HG02763 (cell line): ENCODE results near the gene CTDSPL.

Source experiments
- ATAC-seq: cut with Tn5 transposase; IDR thresholded peaks from one replicate; pipeline ENCODE4 v1.9.1; 2021; ENCODE audit warnings: mild to moderate bottlenecking, moderate library complexity; ENCODE audit not compliant: unreplicated experiment

Gene CTDSPL

DNA sequence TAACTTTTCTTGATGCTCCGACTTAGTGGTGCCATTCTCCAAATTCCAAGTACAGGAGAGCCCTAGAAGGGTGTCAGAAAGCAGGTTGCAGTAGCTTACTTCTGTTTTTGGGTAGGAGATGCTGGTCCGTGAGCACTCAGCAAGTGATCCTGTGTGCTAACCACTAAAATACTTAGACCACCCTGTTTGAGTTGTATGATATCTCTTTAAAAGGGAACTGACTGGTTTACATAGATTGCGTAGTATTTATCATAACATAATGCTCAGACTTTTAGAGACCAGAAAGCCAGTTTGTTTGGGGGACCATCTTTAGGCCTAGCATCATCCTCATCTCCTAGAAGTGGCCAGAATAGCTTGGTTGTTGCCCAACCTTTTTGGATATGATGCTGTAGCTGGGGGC lies 26.7 kb downstream of the CTDSPL start:
- ATAC-seq, result no peak

GRCh38 chr3:37890522-37890921 lies 28.8 kb downstream of the CTDSPL start:
- ATAC-seq, result no peak

DNA sequence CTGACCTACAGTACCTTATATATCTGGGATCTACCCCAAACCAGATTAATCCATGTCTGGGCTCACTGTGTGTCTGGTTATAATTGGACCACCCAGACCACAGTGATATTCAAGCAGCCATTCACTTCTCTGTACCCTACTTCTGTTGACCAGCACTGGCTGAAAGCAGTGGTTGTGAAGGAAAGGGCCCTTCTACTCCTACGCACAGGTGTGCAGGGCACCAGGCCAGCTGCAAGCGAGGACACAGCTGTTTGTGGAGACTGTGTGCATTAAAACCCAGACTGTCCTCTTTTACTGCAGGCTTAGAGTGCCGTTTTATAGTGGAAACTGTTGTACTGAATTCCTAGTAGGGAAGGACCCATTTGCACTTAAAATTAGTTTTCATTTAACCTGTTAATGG lies 29.5 kb downstream of the CTDSPL start:
- ATAC-seq, result no peak

DNA sequence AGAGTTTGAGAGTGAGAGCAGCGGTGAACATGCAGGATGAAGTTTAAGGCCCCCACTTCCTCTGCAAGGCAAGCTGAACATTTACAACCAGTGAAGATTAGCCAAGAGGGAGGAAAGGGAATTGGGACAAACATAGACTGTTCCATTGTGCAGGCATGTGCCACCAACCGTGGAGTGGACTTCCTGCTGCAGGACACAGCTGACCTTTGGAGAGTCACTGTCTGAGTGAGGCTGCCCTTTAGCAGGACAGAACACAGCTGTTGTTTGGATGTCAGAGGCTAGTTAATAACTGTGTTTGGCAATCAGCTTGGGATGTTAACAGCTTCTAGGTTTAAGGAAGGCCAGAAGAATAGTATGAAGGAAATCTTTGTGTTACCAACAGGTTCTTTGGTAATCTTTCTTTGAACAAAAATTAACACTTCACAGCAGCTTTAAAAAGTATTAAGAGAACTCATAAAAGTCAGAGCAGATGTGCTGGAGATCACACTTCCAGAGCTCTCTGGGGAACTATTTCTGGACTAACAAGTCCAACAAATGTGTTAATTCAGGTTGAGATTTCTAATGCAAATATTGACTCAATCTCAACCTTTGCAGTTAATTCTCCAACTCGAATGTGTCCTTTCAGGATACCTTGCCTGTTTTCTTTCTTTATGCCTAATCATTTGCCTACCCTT lies 31.4 kb downstream of the CTDSPL start:
- ATAC-seq, result no peak

DNA sequence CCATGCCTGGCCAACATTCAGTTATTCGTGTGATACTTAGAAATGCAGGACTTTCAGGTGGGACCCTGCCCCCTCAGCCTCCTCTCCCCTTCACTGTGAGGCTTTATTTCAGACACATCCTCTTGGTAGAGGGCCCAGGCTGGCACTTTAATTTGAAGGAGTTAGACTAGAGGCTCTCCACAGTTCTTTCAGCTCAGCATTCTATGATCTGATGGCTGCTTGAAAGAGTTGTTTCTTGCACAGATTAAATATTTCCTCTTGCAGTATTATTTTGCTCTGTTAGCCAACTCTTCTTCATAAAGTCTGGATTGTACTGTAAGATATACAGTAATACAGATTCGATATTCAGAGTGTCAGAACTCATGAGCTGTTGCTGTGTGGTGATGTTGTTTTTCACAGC lies 35.1 kb downstream of the CTDSPL start:
- ATAC-seq, result no peak

GRCh38 chr3:37897763-37898162 lies 36.1 kb downstream of the CTDSPL start:
- ATAC-seq, result no peak

- no peak for ATAC-seq
Observed at GRCh38 chr3:37898424-37898823, 36.7 kb downstream of the CTDSPL start.

- no peak for ATAC-seq
Observed at GRCh38 chr3:37899101-37899707, 37.5 kb downstream of the CTDSPL start.

GRCh38 chr3:37899711-37900306 lies 38.1 kb downstream of the CTDSPL start:
- ATAC-seq, result no peak

DNA sequence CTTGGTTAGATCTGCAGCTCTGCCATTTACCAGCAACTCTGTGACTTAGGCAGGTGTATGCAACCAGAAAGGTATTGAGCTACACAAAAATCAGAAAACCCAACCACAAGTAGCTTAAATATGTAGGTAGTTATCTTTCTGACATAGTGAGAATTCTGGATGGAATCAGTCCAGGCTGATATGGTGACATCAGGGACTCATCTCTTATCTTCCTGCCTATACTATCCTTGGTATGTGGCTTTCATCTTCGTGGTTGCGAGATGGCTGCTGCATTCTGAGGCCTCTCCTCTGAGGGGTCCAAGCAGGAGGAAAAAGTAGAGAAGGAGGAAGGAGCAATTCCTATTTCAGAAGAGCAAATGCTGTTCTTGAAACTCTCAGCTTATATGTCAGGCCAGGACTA lies 40.0 kb downstream of the CTDSPL start:
- no peak for ATAC-seq

DNA sequence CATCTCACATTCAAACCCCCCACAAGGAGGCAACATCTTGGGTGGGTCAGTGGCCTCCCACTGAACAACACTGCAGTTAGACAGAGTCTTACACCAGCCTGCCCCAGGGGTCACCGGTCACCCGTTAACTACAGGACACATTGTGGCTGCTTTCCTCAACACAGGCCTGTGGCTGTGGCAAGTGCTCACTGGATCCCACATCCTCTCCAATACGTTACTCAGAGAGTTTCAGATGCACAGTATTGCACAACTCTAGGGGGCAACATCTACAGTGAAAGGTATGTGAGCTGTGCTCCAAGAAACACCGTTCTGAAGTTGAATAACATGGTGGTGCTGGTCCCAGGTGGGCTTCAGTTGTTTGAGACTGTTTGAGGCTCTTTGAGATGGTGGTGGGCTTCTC lies 41.0 kb downstream of the CTDSPL start:
- ATAC-seq, result no peak

DNA sequence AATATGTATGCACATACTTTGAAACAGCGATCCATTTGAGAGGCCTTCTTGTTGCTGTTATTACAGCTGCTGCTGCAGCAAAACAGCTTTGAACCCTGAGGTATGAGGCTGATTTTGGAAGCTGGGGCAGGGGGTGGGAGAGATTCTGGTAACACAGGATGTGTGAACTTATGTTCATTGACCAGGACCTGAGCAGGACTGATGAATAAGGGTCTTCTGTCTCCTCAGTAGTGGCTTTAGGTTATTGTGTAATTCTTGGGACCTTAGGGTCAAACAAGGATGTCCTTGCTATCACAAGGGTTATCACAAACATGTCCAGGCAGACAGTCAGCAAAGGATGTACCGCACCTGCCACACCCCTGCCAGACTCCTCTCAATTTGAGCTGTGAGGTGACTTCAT lies 41.6 kb downstream of the CTDSPL start:
- ATAC-seq, result no peak

GRCh38 chr3:37903734-37904133 lies 42.1 kb downstream of the CTDSPL start:
- no peak for ATAC-seq

DNA sequence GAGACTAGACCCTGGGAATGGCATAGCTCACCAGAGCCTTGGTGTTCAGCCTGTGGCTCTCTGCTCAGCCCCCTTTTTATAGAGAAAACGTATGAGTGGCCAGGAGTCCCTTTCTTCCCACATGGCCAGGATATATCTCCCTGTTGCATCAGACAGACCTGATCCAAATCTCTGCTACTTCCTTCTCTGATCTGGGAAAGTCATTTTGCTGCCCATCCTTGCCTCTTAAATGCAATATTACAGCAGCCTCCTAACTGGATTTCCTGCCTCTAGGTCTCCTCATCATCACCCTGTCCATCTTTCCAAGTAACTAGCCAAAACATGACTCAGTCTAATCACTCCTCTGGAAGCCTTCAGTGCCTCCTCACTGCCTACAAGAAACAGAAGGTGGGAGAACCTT lies 42.9 kb downstream of the CTDSPL start:
- ATAC-seq, result no peak

- ATAC-seq, result no peak
Observed at GRCh38 chr3:37905346-37905745, 43.7 kb downstream of the CTDSPL start.

DNA sequence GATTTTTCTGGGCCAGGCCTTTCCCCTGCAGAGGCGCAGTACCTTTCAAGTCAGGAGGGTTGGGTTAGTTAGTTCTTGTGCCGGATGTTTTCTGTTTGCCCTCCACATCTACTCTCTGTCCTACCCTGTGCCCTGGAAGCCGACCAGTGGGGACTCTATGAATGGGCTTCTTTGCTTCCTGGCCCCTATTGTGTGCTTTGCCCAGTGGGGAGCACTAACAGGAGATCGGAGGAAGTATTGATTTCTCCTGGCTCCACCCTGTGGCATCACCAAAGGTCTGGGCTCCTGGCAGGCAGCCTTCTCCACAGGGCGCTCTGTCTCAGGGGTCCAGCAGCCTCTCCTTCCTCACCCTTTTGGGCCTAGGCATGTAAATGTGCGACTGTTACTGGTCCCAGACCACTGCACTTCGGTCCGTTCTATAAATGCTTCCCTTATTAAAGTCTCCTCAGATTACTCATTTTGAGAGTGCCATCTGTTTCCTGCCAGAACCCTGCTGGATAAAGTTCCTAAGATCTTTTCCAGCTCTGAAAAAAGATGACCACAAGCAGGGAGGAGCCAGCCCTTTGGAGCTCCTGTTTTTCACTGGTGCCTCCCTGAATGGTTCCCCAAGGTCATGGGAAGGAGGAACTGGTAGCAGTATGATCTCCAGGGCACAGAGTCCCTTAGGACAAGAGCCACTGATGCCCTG lies 44.5 kb downstream of the CTDSPL start:
- no peak for ATAC-seq

- ATAC-seq, result no peak
Observed at GRCh38 chr3:37906734-37907282, 45.1 kb downstream of the CTDSPL start.

DNA sequence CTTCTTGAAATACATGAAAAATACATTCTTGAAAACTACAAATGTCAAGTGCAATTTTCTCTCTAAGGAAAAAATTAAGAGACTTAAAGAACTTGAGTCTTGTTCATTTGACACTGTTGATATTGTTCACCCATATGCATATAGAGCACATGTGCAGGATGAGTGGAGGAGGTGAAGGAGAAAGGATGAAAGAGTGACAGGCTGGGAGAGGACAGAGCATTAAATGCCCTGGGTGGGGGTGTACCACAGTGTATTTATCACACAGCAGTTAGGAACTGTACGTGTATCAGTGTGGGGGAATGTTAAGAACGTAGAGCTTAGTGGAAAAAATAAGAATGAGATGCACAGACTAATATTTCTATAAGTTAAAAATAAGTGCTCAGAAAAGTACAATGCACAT lies 45.7 kb downstream of the CTDSPL start:
- no peak for ATAC-seq

- ATAC-seq, result peak; percentile 94
Observed at GRCh38 chr3:37907906-37908305, 46.2 kb downstream of the CTDSPL start.

GRCh38 chr3:37909067-37909911 lies 47.6 kb downstream of the CTDSPL start:
- ATAC-seq, result no peak
